SU-DHL-6 (cell line): Measurements from ENCODE around the gene RPS6KC1.
"Not testable (repeated sequence)": the region's sequence is repeated elsewhere in the genome, so short reads cannot be mapped to it uniquely, and the experiment has no call there.

Experiments
- H2AFZ ChIP-seq: fragments of 200-600 bp; sonication (generic); 2 replicates; pipeline ENCODE4 v1.6.1; 2014; ENCODE audit warnings: low read depth, mild to moderate bottlenecking, moderate library complexity, mixed read lengths, antibody characterized with exemption, low read length; ENCODE audit not compliant: severe bottlenecking
- H3F3A ChIP-seq: fragments of 200-600 bp; shearing (Covaris generic); 2 replicates; pipeline ENCODE4 v1.6.0; 2016; ENCODE audit warnings: antibody characterized with exemption, mild to moderate bottlenecking; ENCODE audit not compliant: insufficient read depth
- H3K27ac ChIP-seq: fragments of 200-600 bp; sonication (generic); 2 replicates; pipeline ENCODE4 v1.5.1; 2016; ENCODE audit warnings: low read depth, mild to moderate bottlenecking, low read length, moderate library complexity, mixed read lengths
- H3K27me3 ChIP-seq: fragments of 200-600 bp; sonication (generic), shearing (Covaris generic); 2 replicates; pipeline ENCODE4 v1.6.0; 2014; ENCODE audit warnings: mild to moderate bottlenecking, low read length
- H3K36me3 ChIP-seq: fragments of 200-600 bp; sonication (generic); 2 replicates; pipeline ENCODE4 v1.6.1; 2014; ENCODE audit warnings: mild to moderate bottlenecking, low read length, mixed read lengths
- H3K4me2 ChIP-seq: fragments of 300-600, 200-600 bp; shearing (Covaris generic), sonication (generic); 2 replicates; pipeline ENCODE4 v1.6.0; 2014; ENCODE audit warnings: low read length, low read depth, mild to moderate bottlenecking; ENCODE audit not compliant: poor library complexity, severe bottlenecking
- H3K4me3 ChIP-seq: fragments of 200-600 bp; sonication (generic); 2 replicates; pipeline ENCODE4 v1.5.1; 2014; ENCODE audit warnings: antibody characterized with exemption, low read length, mild to moderate bottlenecking, mixed read lengths; ENCODE audit not compliant: insufficient read depth, poor library complexity, severe bottlenecking
- H3K79me2 ChIP-seq: fragments of 200-600 bp; sonication (generic); 2 replicates; pipeline ENCODE4 v1.6.1; 2014; ENCODE audit warnings: mild to moderate bottlenecking, low read length, moderate library complexity; ENCODE audit not compliant: insufficient read depth
- H3K9ac ChIP-seq: fragments of 200-600 bp; sonication (generic); 2 replicates; pipeline ENCODE4 v1.7.0; 2014; ENCODE audit warnings: mild to moderate bottlenecking, low read length
- H3K9me2 ChIP-seq: fragments of 200-600 bp; sonication (generic); replicated peaks from 2 replicates; pipeline ENCODE4 v1.6.1; 2014; ENCODE audit warnings: low read length; ENCODE audit not compliant: insufficient read depth
- H3K9me3 ChIP-seq: fragments of 200-600 bp; sonication (generic); 2 replicates; pipeline ENCODE4 v1.6.1; 2014; ENCODE audit warnings: low read length, mixed read lengths; ENCODE audit not compliant: insufficient read depth
- H4K20me1 ChIP-seq: fragments of 200-600 bp; sonication (generic); 2 replicates; pipeline ENCODE4 v1.6.1; 2014; ENCODE audit warnings: low read depth, mild to moderate bottlenecking, antibody characterized with exemption, low read length, moderate library complexity, mixed read lengths
- CTCF ChIP-seq: fragments of 200-600 bp; sonication (generic); IDR thresholded peaks from one replicate; pipeline ENCODE4 v1.5.1; 2017; ENCODE audit warnings: antibody characterized with exemption, mild to moderate bottlenecking, low read length, moderate library complexity; ENCODE audit not compliant: insufficient read depth, poor library complexity, severe bottlenecking
- EZH2phosphoT487 ChIP-seq: fragments of 200-600 bp; sonication (generic), shearing (Covaris generic); conservative IDR thresholded peaks from 2 replicates; pipeline ENCODE4 v1.6.1; 2018; ENCODE audit warnings: mild to moderate bottlenecking, antibody characterized with exemption, low read length, moderate library complexity, mixed read lengths

The RPS6KC1 gene

GRCh38 chr1:213110349-213111300 is 59.6 kb downstream of the RPS6KC1 start:
- Histone ChIP-seq H2AFZ (no peak overlapping the region), H3K27ac (no peak overlapping the region), H3K27me3 (no peaks in the 10 kb centered on the region), H3K4me2 (no peak overlapping the region), H3K79me2 (no peaks in the 10 kb centered on the region), H3K9me3 (no peaks in the 10 kb centered on the region), H3K9ac (no peak overlapping the region), H3K36me3 (no peaks in the 10 kb centered on the region), H3K4me3 (no peak overlapping the region), H3K9me2 (no peaks in the 10 kb centered on the region), H3F3A (no peaks in the 10 kb centered on the region), H4K20me1 (peaks cover 4% of the 10 kb centered on the region; the same call in 1 of the 2 replicates)
- no peak for TF ChIP-seq CTCF
- no peak for TF ChIP-seq EZH2phosphoT487

- TF ChIP-seq EZH2phosphoT487, result no peak
- TF ChIP-seq CTCF, result no peak
- Histone ChIP-seq H3K27ac (no peak overlapping the region), H3K9me2 (no peaks in the 10 kb centered on the region), H3K9me3 (no peaks in the 10 kb centered on the region), H3K4me3 (no peak overlapping the region), H2AFZ (no peak overlapping the region), H3F3A (no peaks in the 10 kb centered on the region), H4K20me1 (peaks cover 4% of the 10 kb centered on the region; the same call in 1 of the 2 replicates), H3K9ac (no peak overlapping the region), H3K79me2 (no peaks in the 10 kb centered on the region), H3K4me2 (no peak overlapping the region), H3K36me3 (no peaks in the 10 kb centered on the region), H3K27me3 (no peaks in the 10 kb centered on the region)
These were observed 60.5 kb downstream of the RPS6KC1 start for GRCh38 chr1:213111502-213111901.

GRCh38 chr1:213112723-213113122 is 61.7 kb downstream of the RPS6KC1 start:
- H3K36me3 ChIP-seq, H3K9ac ChIP-seq, H3K4me2 ChIP-seq, H2AFZ ChIP-seq, H3K4me3 ChIP-seq, H3K9me2 ChIP-seq, H3F3A ChIP-seq, H4K20me1 ChIP-seq, H3K79me2 ChIP-seq, H3K9me3 ChIP-seq, H3K27ac ChIP-seq, H3K27me3 ChIP-seq: not testable (repeated sequence)

GRCh38 chr1:213117699-213118180 is 66.7 kb downstream of the RPS6KC1 start:
- not testable (repeated sequence) for H3K27me3 ChIP-seq, H3K4me3 ChIP-seq, H3K36me3 ChIP-seq, H3K4me2 ChIP-seq, H3K9me2 ChIP-seq, H3K9ac ChIP-seq, H3F3A ChIP-seq, H3K79me2 ChIP-seq, H4K20me1 ChIP-seq, H3K9me3 ChIP-seq, H3K27ac ChIP-seq, H2AFZ ChIP-seq
